ENCODE measurements around the gene SCAMP3. TPM values are rescaled to one million over a fixed set of nuclear protein-coding genes. Genes with fewer than 3 reads are reported as not detected.

SCAMP3 gene
- total and polyA plus RNA-seq, 2 donors from 2014 or later: 66.7 to 89.1 TPM

- peaks cover 2 to 32% (median 22%) of the 10 kb centered on the region in 3 donors for H3K36me3 ChIP-seq (ENCODE audit: control insufficient read depth in 2 of 3, insufficient read depth in 3 of 3, low read length in 3 of 3)
- no peak for DNase-seq
Measured at GRCh38 chr1:155261493-155261851, 688 bp downstream of the SCAMP3 start.

GRCh38 chr1:155260276-155260675 lies 1.9 kb downstream of the SCAMP3 start:
- Histone ChIP-seq H3K4me1 (ENCODE audit: control insufficient read depth in 2 of 3, insufficient read depth in 2 of 3, low read depth in 1 of 3, low read length in 3 of 3) (peaks cover 0 to 20% (median 14%) of the 10 kb centered on the region in 3 donors), H3K27ac (ENCODE audit: low read depth in 2 of 2, low read length in 2 of 2) (no peak overlapping the region), H3K4me3 (ENCODE audit: low read length in 3 of 3) (peak overlapping the region in 1 of 3 donors; percentile 99), H3K27me3 (ENCODE audit: control insufficient read depth, insufficient read depth, low read length) (no peaks in the 10 kb centered on the region), H3K9me3 (ENCODE audit: control insufficient read depth in 2 of 3, insufficient read depth in 1 of 3, low read length in 3 of 3) (no peaks in the 10 kb centered on the region), H3K36me3 (ENCODE audit: control insufficient read depth in 2 of 3, insufficient read depth in 3 of 3, low read length in 3 of 3) (peaks cover 0 to 22% (median 13%) of the 10 kb centered on the region in 3 donors), H3K9ac (ENCODE audit: low read length in 3 of 3) (no peak overlapping the region)
- no peak for FAIRE-seq
- intact Hi-C loops (cut with DNase I): no loop called here
- DNase-seq: peak in 1 of 5 donors; percentile 42
- no peak for TF ChIP-seq CTCF (IDR thresholded peaks at IDR 0.05; ENCODE audit: borderline replicate concordance, extremely low read depth, insufficient read depth)

More at GRCh38 chr1:155261493-155261851, 688 bp downstream of the SCAMP3 start:
- no peak for FAIRE-seq
- Histone ChIP-seq H3K4me3 (ENCODE audit: low read length in 3 of 3) (peak overlapping the region; percentile 84 to 99 (median 92)), H3K9ac (ENCODE audit: low read length in 3 of 3) (peak overlapping the region; percentile 62 to 96 (median 86)), H3K27ac (ENCODE audit: low read depth in 2 of 2, low read length in 2 of 2) (peak overlapping the region; percentile 44 to 66), H3K27me3 (ENCODE audit: control insufficient read depth, insufficient read depth, low read length) (no peaks in the 10 kb centered on the region), H3K4me1 (ENCODE audit: control insufficient read depth in 2 of 3, insufficient read depth in 2 of 3, low read depth in 1 of 3, low read length in 3 of 3) (peaks cover 0 to 15% (median 10%) of the 10 kb centered on the region in 3 donors), H3K9me3 (ENCODE audit: control insufficient read depth in 2 of 3, insufficient read depth in 1 of 3, low read length in 3 of 3) (no peaks in the 10 kb centered on the region)
- intact Hi-C loops (cut with DNase I): no loop called here
- TF ChIP-seq CTCF (IDR thresholded peaks at IDR 0.05; ENCODE audit: borderline replicate concordance, extremely low read depth, insufficient read depth): no peak

- H3K4me3 ChIP-seq (ENCODE audit: low read length in 3 of 3): peak overlapping the region in 1 of 3 donors; percentile 71
- H3K27me3 ChIP-seq (ENCODE audit: control insufficient read depth, insufficient read depth, low read length): no peaks in the 10 kb centered on the region
- H3K9me3 ChIP-seq (ENCODE audit: control insufficient read depth in 2 of 3, insufficient read depth in 1 of 3, low read length in 3 of 3): no peaks in the 10 kb centered on the region
- peaks cover 0 to 18% (median 17%) of the 10 kb centered on the region in 3 donors for H3K4me1 ChIP-seq (ENCODE audit: control insufficient read depth in 2 of 3, insufficient read depth in 2 of 3, low read depth in 1 of 3, low read length in 3 of 3)
- peak overlapping the region; percentile 96 to 98 for H3K27ac ChIP-seq (ENCODE audit: low read depth in 2 of 2, low read length in 2 of 2)
- intact Hi-C loops (cut with DNase I): no loop called here
- no peak for TF ChIP-seq CTCF (IDR thresholded peaks at IDR 0.05; ENCODE audit: borderline replicate concordance, extremely low read depth, insufficient read depth)
- FAIRE-seq (no peak), DNase-seq (peak in 1 of 5 donors; percentile 55)
- H3K36me3 ChIP-seq (ENCODE audit: control insufficient read depth in 2 of 3, insufficient read depth in 3 of 3, low read length in 3 of 3): peaks cover 0 to 5% (median 4%) of the 10 kb centered on the region in 3 donors
- peak overlapping the region in 1 of 3 donors; percentile 85 for H3K9ac ChIP-seq (ENCODE audit: low read length in 3 of 3)
Measured at GRCh38 chr1:155256058-155256852, 5.9 kb downstream of the SCAMP3 start.
